GM12872 (cell line): ENCODE measurements around the gene OGFRL1.

Experiments used
- CTCF ChIP-seq: IDR thresholded peaks from 3 replicates; pipeline ENCODE4 v1.5.1; 2011; ENCODE audit warnings: low read depth, mild to moderate bottlenecking, low read length, moderate library complexity; ENCODE audit not compliant: insufficient read depth

OGFRL1 gene

GRCh38 chr6:71324194-71324785 is 35.7 kb downstream of the OGFRL1 start:
- TF ChIP-seq CTCF = no peak

- no peak for TF ChIP-seq CTCF
Measured at GRCh38 chr6:71326611-71327010, 38.0 kb downstream of the OGFRL1 start.

GRCh38 chr6:71330501-71330900 is 41.9 kb downstream of the OGFRL1 start:
- TF ChIP-seq CTCF = no peak

GRCh38 chr6:71332012-71332411 is 43.4 kb downstream of the OGFRL1 start:
- no peak for TF ChIP-seq CTCF

- no peak for TF ChIP-seq CTCF
Measured at GRCh38 chr6:71333050-71333449, 44.4 kb downstream of the OGFRL1 start.

- no peak for TF ChIP-seq CTCF
Measured at GRCh38 chr6:71333697-71334096, 45.1 kb downstream of the OGFRL1 start.

GRCh38 chr6:71334768-71335167 is 46.2 kb downstream of the OGFRL1 start:
- no peak for TF ChIP-seq CTCF
